Fibroblast of lung (primary cell): ENCODE results near the gene DNAH8. TPM values are rescaled to one million over a fixed set of nuclear protein-coding genes. Genes with fewer than 3 reads are reported as not detected.

ENCODE experiments used
- DNase-seq, 2 donors: peaks; one replicate each; pipeline versions ENCODE4 v3.0.0 to v3.0.0-alpha.2; 2010; ENCODE audit warnings: low read depth in 2 of 2
- H2AFZ ChIP-seq: 2 replicates; pipeline ENCODE4 v1.5.1; 2012; ENCODE audit warnings: low read length, control low read depth, inconsistent platforms
- H3K27ac ChIP-seq: 2 replicates; pipeline ENCODE4 v1.5.1; 2011; ENCODE audit warnings: low read length, control low read depth; ENCODE audit not compliant: insufficient read depth
- H3K27me3 ChIP-seq: 2 replicates; pipeline ENCODE4 v1.5.1; 2011; ENCODE audit warnings: mild to moderate bottlenecking, low read length; ENCODE audit not compliant: control insufficient read depth, insufficient read depth
- H3K36me3 ChIP-seq: 2 replicates; pipeline ENCODE4 v1.5.1; 2011; ENCODE audit warnings: low read length; ENCODE audit not compliant: control insufficient read depth, insufficient read depth
- H3K4me1 ChIP-seq: 2 replicates; pipeline ENCODE4 v1.5.1; 2011; ENCODE audit warnings: low read length; ENCODE audit not compliant: control insufficient read depth, insufficient read depth; ENCODE audit errors: extremely low read depth
- H3K4me2 ChIP-seq: 2 replicates; pipeline ENCODE4 v1.5.1; 2011; ENCODE audit warnings: low read length, control low read depth; ENCODE audit not compliant: insufficient read depth; ENCODE audit errors: extremely low read depth
- H3K4me3 ChIP-seq, 4 experiments: fragments of 200-600 bp in 1 of 4; sonication (generic) in 1 of 4; replicated peaks in 1 of 4; 2 replicates each; pipeline ENCODE4 v1.5.1; 2011 to 2016; ENCODE audit warnings: low read length in 4 of 4, low read depth in 3 of 4, mild to moderate bottlenecking in 3 of 4, control low read depth in 2 of 4, inconsistent platforms in 1 of 4, mixed read lengths in 1 of 4; ENCODE audit not compliant: insufficient read depth in 1 of 4; ENCODE audit errors: control extremely low read depth in 1 of 4
- H3K79me2 ChIP-seq: 2 replicates; pipeline ENCODE4 v1.5.1; 2012; ENCODE audit warnings: mild to moderate bottlenecking, low read length, inconsistent platforms; ENCODE audit not compliant: control insufficient read depth, insufficient read depth
- H3K9ac ChIP-seq: 2 replicates; pipeline ENCODE4 v1.5.1; 2011; ENCODE audit warnings: mild to moderate bottlenecking, low read length, control low read depth; ENCODE audit not compliant: insufficient read depth
- H3K9me3 ChIP-seq: 2 replicates; pipeline ENCODE4 v1.5.1; 2012; ENCODE audit warnings: low read depth, low read length; ENCODE audit not compliant: control insufficient read depth, insufficient read depth
- H4K20me1 ChIP-seq: 2 replicates; pipeline ENCODE4 v1.5.1; 2011; ENCODE audit warnings: low read length; ENCODE audit not compliant: control insufficient read depth, insufficient read depth; ENCODE audit errors: extremely low read depth
- EZH2 ChIP-seq: IDR thresholded peaks from 2 replicates; pipeline ENCODE4 v1.5.1; 2012; ENCODE audit warnings: low read length, control low read depth, mild to moderate bottlenecking; ENCODE audit errors: missing control alignments
- polyA plus RNA-seq, 2 donors: library from polyadenylated mRNA; depleted of rRNA in 1 of 2; stranded (reverse) in 1 of 2; unstranded in 1 of 2; fragments of >200 nt; gene quantifications; 2 replicates each; pipeline ENCODE4 v1.2.1, GENCODE V29; 2011 to 2012; ENCODE audit warnings: missing spikeins in 1 of 2
- total RNA-seq: library from RNA; depleted of rRNA; stranded (reverse); fragments of >200 nt; gene quantifications from 2 replicates; pipeline ENCODE4 v1.2.1, GENCODE V29; 2014
- TF ChIP-seq, protein P1 (sequence below), 2 donors: IDR thresholded peaks in 1 of 2; conservative IDR thresholded peaks in 1 of 2; 1 replicate in 1 of 2; 2 replicates in 1 of 2; pipeline ENCODE4 v1.5.1; 2011 to 2012; ENCODE audit warnings: low read length in 2 of 2, control low read depth in 1 of 2, inconsistent platforms in 1 of 2, low read depth in 1 of 2, mild to moderate bottlenecking in 1 of 2

DNAH8 gene
- total and polyA plus RNA-seq, 2 donors (not counting 1 experiment from before 2014, with no cell fraction given) = under 0.01 TPM; not detected in 1

GRCh38 chr6:38942442-38942841 is 227.3 kb downstream of the DNAH8 start:
- DNase-seq = no peak

DNA sequence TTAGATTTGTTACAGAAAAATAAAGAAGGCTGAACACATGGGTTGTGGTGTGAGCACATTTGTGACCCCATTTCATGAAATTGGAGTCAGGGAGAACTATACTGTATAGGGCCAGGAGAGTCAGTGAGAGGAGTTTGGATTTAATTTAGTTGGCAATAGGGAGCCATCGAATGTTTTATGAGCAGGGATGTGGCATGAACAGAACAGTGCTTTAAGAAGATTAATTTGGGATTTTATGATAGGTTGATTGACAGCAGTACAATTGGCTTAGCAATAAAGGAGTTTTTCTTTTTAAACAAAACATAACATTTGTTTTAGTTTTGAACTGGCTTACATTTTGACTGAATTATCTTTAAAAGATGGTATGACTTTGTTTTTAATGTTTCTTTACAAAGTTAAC is 227.9 kb downstream of the DNAH8 start:
- Histone ChIP-seq H3K79me2 (no peaks in the 10 kb centered on the region), H3K4me1 (no peaks in the 10 kb centered on the region), H3K9me3 (no peaks in the 10 kb centered on the region), H2AFZ (no peak overlapping the region), H4K20me1 (no peaks in the 10 kb centered on the region), H3K27me3 (no peaks in the 10 kb centered on the region), H3K4me2 (no peak overlapping the region), H3K9ac (no peak overlapping the region), H3K36me3 (no peaks in the 10 kb centered on the region), H3K4me3 (no peak overlapping the region), H3K27ac (no peak overlapping the region)
- DNase-seq = no peak
- TF ChIP-seq, protein P1, sequence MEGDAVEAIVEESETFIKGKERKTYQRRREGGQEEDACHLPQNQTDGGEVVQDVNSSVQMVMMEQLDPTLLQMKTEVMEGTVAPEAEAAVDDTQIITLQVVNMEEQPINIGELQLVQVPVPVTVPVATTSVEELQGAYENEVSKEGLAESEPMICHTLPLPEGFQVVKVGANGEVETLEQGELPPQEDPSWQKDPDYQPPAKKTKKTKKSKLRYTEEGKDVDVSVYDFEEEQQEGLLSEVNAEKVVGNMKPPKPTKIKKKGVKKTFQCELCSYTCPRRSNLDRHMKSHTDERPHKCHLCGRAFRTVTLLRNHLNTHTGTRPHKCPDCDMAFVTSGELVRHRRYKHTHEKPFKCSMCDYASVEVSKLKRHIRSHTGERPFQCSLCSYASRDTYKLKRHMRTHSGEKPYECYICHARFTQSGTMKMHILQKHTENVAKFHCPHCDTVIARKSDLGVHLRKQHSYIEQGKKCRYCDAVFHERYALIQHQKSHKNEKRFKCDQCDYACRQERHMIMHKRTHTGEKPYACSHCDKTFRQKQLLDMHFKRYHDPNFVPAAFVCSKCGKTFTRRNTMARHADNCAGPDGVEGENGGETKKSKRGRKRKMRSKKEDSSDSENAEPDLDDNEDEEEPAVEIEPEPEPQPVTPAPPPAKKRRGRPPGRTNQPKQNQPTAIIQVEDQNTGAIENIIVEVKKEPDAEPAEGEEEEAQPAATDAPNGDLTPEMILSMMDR (conservative IDR thresholded peaks at IDR 0.05 in 1 of 2, IDR thresholded peaks at IDR 0.05 in 1 of 2; ENCODE audit: low read depth in 1 of 2, low read length in 2 of 2) = no peak
- no peak for TF ChIP-seq EZH2

More at GRCh38 chr6:38942442-38942841, 227.3 kb downstream of the DNAH8 start:
- Histone ChIP-seq H3K9me3 (no peaks in the 10 kb centered on the region), H3K27ac (no peak overlapping the region), H3K4me1 (no peaks in the 10 kb centered on the region), H3K27me3 (no peaks in the 10 kb centered on the region), H2AFZ (no peak overlapping the region), H4K20me1 (no peaks in the 10 kb centered on the region), H3K9ac (no peak overlapping the region), H3K4me3 (no peak overlapping the region), H3K79me2 (no peaks in the 10 kb centered on the region), H3K36me3 (no peaks in the 10 kb centered on the region), H3K4me2 (no peak overlapping the region)
- TF ChIP-seq, protein P1 (conservative IDR thresholded peaks at IDR 0.05 in 1 of 2, IDR thresholded peaks at IDR 0.05 in 1 of 2; ENCODE audit: low read depth in 1 of 2, low read length in 2 of 2) = no peak
- TF ChIP-seq EZH2 = no peak

- Histone ChIP-seq H3K4me1 (no peaks in the 10 kb centered on the region), H3K9ac (no peak overlapping the region), H3K79me2 (no peaks in the 10 kb centered on the region), H3K27me3 (no peaks in the 10 kb centered on the region), H3K36me3 (no peaks in the 10 kb centered on the region), H3K4me3 (no peak overlapping the region), H3K9me3 (no peaks in the 10 kb centered on the region), H4K20me1 (no peaks in the 10 kb centered on the region), H3K27ac (no peak overlapping the region), H2AFZ (no peak overlapping the region), H3K4me2 (no peak overlapping the region)
- TF ChIP-seq EZH2 = no peak
- TF ChIP-seq, protein P1 (conservative IDR thresholded peaks at IDR 0.05 in 1 of 2, IDR thresholded peaks at IDR 0.05 in 1 of 2; ENCODE audit: low read depth in 1 of 2, low read length in 2 of 2) = no peak
- no peak for DNase-seq
Measured at GRCh38 chr6:38943964-38944363, 228.9 kb downstream of the DNAH8 start.
